ENCODE results near the gene NSG1.

GRCh38 chr4:4361883-4362282, 25.0 kb upstream of the NSG1 start:
- TF ChIP-seq CHD2 (IDR thresholded peaks at IDR 0.05; ENCODE audit: low read length, partially characterized antibody), result no peak
- TF ChIP-seq POLR2A (IDR thresholded peaks at IDR 0.05; ENCODE audit: low read length), result no peak
- TF ChIP-seq CTCF (IDR thresholded peaks at IDR 0.05), result no peak
